Cardiac fibroblast (primary cell): ENCODE measurements around the gene SLC12A7.

Source experiments
- DNase-seq, 2 donors: peaks; one replicate each; pipeline versions ENCODE4 v3.0.0 to v3.0.0-alpha.2; 2010; ENCODE audit warnings: low read depth in 2 of 2
- H3K4me3 ChIP-seq, 2 donors: replicated peaks in 1 of 2; 1 replicate in 1 of 2; 2 replicates in 1 of 2; pipeline ENCODE4 v1.5.1; 2011; ENCODE audit warnings: low read depth in 2 of 2, low read length in 2 of 2, mild to moderate bottlenecking in 2 of 2, moderate library complexity in 1 of 2
- TF ChIP-seq, protein P1 (sequence below): IDR thresholded peaks from one replicate; pipeline ENCODE4 v1.5.1; 2011; ENCODE audit warnings: low read depth, mild to moderate bottlenecking, low read length, inconsistent platforms

The SLC12A7 gene

DNA sequence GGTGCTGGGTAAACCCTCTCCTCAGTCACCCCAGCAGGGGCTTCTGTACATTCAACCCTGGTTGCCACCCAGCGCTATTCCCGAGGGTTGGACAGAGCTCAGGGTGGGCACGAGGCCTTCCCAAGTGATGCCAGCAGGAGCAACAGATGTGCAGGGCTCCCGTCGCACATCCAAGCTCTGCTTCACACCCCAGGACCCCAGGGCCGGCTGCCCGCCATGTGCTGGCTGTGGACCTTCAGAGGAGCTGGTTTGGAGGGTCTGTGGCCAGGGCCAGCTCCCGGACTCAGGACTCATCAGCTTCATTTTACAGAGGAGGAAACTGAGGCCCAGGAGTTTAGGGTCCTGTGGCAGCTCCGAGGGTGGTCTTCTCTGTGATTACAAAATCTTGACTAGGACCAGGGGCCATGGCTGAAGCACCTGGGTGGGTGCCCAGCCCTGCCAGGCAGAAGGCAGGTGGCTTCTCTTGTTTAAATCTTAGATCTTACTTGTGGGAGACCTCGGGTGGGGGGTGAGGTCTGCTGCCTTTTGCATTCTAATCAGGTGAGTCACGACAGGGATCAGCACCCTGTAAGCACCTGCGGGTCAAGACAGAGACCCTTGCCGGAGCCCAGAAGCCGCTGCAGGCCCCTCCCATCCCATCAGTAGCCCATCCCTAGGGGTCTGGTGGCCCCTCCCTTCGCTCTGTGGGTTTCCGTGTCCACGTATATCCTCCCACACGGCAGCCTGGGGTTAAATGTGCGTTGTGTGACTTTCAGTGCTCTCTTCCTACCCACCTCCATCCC, 2.1 kb upstream of the SLC12A7 start:
- H3K4me3 ChIP-seq: no peak overlapping the region
- no peak for DNase-seq
- TF ChIP-seq, protein P1, sequence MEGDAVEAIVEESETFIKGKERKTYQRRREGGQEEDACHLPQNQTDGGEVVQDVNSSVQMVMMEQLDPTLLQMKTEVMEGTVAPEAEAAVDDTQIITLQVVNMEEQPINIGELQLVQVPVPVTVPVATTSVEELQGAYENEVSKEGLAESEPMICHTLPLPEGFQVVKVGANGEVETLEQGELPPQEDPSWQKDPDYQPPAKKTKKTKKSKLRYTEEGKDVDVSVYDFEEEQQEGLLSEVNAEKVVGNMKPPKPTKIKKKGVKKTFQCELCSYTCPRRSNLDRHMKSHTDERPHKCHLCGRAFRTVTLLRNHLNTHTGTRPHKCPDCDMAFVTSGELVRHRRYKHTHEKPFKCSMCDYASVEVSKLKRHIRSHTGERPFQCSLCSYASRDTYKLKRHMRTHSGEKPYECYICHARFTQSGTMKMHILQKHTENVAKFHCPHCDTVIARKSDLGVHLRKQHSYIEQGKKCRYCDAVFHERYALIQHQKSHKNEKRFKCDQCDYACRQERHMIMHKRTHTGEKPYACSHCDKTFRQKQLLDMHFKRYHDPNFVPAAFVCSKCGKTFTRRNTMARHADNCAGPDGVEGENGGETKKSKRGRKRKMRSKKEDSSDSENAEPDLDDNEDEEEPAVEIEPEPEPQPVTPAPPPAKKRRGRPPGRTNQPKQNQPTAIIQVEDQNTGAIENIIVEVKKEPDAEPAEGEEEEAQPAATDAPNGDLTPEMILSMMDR: no peak

DNA sequence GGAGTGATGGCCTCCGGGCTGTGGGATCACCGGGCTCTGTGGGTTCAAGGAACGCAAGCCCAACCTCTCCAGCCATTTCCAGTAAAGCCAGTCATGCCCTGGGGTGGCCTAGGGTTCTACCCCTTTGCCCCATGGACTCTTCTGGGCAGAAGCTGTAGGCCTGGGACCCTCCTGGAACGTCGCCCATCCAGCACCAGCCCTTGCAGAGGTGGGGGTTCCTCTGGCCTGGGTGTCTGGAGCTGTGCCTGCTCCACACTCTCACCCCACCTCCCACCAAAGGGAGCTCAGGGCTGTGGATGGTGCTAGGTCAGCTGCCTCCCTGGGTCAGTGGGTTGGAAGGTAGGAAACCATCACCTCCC, 1.4 kb upstream of the SLC12A7 start:
- TF ChIP-seq, protein P1: no peak
- no peak for DNase-seq
- H3K4me3 ChIP-seq: no peak overlapping the region

DNA sequence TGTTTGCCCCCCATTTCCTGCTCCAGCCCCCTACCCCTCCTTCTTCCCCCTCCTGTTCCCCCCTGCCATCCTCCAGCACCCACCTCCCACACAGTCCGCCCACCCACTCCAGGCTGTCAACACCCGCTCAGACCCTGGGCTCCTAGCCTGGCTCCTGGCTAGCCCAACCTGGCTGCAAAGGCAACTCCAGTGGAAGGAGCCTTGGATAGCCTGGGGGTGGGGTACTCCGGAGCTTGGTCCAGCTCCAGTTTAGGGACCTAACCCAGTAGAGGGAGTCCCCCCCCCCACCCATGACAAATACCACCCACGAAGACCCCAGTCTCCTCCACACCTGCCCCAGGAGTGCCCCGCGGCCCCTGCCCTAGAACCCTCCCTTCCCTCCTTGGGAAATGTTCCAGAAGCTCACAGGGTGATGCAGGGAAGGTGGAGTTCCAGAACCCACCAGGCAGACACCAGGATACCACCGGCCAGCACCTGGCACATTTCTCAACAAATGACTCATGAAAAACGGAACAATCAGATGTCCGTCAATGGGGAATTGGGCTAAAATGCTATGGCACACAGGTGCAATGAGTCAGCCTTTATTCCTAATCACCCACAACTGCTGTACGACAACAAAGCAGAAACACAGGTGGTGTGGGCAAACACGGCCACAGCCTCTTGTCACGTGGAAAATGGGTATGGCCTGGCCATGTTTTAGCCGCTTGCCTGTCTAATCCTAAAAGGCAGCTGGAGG, 901 bp upstream of the SLC12A7 start:
- H3K4me3 ChIP-seq: no peak overlapping the region
- TF ChIP-seq, protein P1: no peak
- peak in 1 of 2 donors; percentile 40 for DNase-seq

DNA sequence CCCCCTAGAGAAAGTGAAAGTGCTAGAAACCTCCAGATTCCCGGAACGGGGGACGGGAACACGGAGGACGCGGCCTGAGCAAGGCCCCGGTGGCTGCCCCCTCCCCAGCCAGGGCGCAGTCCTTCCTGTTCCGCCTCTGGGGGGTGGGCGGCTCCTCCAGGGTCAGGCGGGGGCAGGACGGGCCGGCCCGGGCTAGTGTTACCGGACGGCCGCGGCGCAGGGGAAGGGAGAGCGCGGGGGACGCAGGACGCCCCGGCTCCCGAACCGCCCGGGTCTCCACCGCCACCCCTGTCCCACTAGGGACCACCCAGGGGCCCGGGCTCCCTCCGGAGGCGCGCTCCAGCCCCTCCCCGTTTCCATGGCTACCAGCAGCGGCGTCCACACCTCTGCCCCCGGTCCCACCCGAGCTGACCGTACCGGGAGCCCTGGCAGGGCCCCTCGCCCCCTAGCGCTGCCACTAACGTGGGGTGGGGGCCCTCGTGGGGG, 579 bp downstream of the SLC12A7 start:
- DNase-seq: no peak
- TF ChIP-seq, protein P1: no peak
- H3K4me3 ChIP-seq: peak overlapping the region; percentile 66 to 79

DNA sequence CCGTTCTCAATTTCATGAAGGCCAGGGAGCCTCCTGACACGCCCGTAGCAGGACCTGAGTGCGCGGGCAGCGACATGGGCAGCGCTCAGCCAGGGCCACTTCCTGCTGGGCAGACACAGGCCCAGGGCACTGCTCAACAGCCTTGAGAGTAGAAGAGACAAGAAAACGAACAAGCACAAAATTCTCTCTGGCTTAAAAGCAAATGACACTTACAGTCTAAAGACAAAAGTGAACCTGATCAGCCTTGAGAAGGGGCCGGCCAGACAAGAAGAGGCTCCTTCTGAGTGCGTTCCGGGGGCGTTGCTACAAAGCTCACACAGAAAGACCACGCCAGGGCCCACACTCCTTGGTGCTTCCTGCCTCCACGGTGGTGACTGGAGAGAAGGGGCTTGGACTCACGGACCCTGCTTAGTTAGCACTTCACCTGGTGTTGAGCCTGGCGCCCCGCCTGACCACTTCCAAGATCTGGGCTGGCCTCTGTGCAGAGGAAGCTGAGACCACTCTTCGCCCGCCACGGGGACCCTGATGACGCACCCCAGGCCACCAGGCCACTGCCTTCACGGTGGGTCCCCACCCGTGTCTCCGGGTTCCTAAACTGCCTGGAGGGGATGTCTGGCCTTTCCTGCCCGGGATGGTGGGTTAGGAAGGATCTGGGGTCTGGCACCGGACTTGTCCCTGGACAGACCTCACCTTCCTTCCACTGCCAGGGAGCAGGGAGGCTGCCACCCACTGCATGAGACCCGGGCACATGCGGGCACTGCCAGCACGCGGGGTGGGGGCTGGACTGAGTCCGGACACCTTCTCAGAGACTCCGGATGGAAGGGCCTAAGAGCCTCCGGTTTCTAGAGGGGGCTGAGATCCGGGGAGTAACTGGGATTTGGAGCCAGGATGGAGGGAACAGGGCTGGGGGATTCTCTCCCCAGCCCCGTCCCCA, 1.3 kb downstream of the SLC12A7 start:
- DNase-seq: no peak
- TF ChIP-seq, protein P1: no peak
- H3K4me3 ChIP-seq: peak overlapping the region; percentile 66 to 79

DNA sequence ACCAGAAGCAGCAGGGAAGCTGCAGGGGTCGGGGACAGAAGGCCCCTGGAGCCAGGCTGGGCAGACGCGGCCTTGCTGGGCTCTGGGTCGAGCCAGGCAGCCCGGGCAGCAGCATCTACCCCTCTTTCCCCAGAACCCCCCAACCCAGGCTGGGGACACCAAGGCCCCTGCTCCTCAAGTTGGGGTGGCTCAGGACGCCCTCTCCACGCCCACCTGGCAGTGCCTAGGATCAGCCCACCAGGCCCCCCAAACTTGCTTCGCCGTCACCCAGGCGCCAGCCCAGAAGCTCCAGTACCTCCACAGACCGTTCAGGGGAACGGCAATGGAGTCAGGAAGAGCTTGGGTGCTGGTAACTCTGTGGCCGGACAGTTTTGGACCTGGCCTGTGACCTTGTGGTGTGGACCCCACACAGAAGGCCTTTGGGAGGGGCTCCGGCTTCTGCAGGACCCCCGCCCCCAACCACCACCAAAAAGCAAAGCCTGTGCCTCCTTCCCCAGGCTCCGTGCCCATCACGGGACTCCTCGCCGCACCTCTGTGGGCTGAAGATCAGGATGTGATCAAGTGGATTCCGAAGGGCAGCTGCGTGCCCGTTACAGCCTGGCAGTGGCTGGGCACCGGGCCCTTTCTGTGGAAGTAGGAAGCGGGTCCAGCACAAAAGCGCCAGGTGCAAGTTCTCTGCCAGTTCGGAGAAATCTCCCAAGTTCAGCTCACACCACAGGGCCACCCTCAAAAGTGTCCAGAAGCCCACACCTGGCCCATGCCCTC, 2.1 kb downstream of the SLC12A7 start:
- no peak overlapping the region for H3K4me3 ChIP-seq
- DNase-seq: no peak
- TF ChIP-seq, protein P1: no peak
